ENCODE data around the gene NSMCE1. TPM values are rescaled to one million over a fixed set of nuclear protein-coding genes. Genes with fewer than 3 reads are reported as not detected.
A peak's percentile ranks its signal among the peaks of the same experiment; 100 is the strongest.

The NSMCE1 gene
- polyA plus RNA-seq, 1 donor from 2014 or later: 78.1 TPM

DNA sequence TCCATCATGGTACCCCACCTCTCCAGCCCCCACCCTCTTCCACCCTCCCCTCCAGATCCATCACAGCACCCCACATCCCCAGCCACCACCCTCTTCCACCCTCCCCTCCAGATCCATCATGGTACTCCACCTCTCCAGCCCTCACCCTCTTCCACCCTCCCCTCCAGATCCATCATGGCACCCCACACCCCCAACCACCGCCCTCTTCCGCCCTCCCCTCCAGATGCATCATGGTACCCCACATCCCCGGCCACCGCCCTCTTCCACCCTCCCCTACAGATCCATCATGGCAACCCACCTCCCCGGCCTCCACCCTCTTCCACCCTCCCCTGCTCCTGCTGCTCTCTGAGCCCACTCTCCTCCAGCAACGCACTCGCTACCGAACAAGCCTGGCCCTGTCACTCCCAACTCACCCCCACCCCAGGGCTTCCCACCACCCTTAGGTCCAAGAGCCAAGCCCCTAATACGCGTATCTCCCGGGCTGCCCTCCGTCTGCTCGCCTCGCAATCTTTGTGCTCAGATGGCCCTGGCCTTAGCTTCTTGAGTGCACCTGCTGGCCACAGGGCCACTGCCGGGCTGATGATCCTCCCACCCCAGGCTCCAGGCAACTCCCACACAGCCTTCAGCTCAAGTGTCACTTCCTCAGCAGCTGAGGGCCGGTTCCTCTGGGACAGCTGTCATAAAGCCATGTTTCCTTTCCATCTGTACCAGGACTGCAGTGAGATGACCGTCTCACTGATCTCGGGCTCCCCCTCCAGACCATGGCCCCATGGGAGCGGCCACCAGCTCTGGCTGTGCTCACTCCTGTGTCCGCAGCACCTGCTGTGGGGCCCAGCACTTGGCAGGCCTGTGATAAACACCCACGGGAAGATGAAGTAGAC is 39.7 kb downstream of the NSMCE1 start:
- H3K27ac Mint-ChIP-seq: no peak overlapping the region
- no peaks in the 10 kb centered on the region for H3K9me3 Mint-ChIP-seq

DNA sequence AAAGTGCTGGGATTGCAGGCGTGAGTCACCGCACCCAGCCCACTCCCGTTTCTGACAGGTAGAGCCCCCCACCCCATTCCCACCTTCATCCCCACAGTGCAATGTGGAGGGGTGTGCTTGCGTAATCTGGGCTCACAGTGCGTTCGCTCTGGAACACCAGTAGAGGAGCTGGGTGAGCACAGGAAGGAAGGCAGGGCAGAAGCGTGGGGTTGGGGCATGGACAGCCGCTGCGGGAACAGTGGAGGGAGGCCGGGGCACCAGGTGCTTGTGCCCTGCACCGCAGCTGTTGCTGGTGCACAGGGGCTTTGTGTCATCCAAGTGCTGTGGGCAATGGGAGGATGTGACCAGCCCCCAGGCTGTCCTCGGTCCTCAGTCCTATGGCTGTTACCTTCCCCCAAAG is 40.5 kb downstream of the NSMCE1 start:
- Mint-ChIP-seq H3K4me1 (peaks cover 16 to 25% (median 21%) of the 10 kb centered on the region in 3 donors), H3K27me3 (peaks cover 1% of the 10 kb centered on the region), H3K27ac (no peak overlapping the region), H3K36me3 (peaks cover 5% of the 10 kb centered on the region), H3K9me3 (no peaks in the 10 kb centered on the region), H3K4me3 (no peak overlapping the region)

More for the DNA sequence above, 39.7 kb downstream of the NSMCE1 start:
- Mint-ChIP-seq H3K36me3 (peaks cover 5% of the 10 kb centered on the region), H3K4me1 (peaks cover 16 to 28% (median 21%) of the 10 kb centered on the region in 3 donors), H3K27me3 (peaks cover 1% of the 10 kb centered on the region), H3K4me3 (no peak overlapping the region)

DNA sequence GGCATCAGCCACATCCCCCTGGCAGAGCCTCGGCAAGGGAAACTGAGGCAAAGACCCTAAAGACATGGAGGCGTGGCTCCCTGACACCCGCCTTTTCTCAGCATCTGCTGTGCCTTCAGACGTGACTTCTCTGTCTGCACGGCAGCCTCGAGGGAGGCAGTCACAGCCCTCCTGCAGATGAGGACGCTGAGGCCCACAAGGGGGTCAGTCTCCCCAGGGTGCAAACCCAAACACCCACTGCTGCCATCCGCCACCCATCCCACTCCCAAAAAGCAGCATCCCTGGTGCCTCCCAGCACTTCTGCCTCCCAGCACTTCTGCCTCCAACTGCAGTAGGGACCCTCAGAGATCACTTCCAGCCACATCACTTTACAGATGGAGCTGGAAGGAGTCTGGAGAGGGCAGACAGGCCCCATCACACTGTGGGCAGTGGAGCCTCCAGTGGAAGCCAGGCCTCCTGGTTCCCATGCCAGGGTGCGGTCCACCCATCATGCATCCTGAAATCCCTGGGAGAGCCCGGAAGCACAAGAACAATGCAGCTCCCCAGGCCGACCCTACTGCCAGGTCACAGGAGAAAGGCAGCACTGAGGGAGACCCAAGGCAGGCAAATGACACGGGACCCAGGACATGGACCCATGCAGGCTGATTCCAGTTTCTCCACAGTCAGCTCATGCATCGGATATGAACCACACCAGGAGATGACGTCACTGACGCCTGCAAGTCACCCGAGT is 41.4 kb downstream of the NSMCE1 start:
- no peaks in the 10 kb centered on the region for H3K9me3 Mint-ChIP-seq
- peak overlapping the region in 1 of 3 donors; percentile 31 for H3K27ac Mint-ChIP-seq
- H3K4me1 Mint-ChIP-seq: peaks cover 11 to 16% (median 13%) of the 10 kb centered on the region in 3 donors
- H3K27me3 Mint-ChIP-seq: no peaks in the 10 kb centered on the region
- H3K36me3 Mint-ChIP-seq: peaks cover 4% of the 10 kb centered on the region
- no peak overlapping the region for H3K4me3 Mint-ChIP-seq

DNA sequence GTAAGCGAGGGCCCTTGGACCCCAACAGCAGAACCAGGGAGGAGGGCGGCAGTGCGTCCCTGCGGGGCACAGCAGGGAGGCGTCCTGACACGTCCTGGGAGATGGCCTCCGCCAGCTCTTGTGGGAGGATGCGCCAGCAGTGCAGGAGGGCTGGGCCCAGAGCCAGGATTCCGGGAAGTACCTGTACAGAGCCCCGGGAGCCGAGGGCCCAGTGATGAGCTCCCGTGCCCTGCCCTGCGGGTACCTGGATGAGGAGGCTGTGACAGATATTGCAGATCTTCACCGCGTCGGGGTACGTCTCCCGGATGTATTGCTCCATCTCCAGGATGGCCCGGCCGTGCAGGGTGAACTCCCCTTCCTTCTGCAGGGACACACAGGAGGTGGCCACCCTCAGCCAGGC is 42.1 kb downstream of the NSMCE1 start:
- peak overlapping the region in 2 of 3 donors; percentile 45 to 57 for H3K27ac Mint-ChIP-seq
- peaks cover 5 to 11% (median 8%) of the 10 kb centered on the region in 3 donors for H3K4me1 Mint-ChIP-seq
- peaks cover 2% of the 10 kb centered on the region for H3K36me3 Mint-ChIP-seq
- H3K27me3 Mint-ChIP-seq: no peaks in the 10 kb centered on the region
- no peak overlapping the region for H3K4me3 Mint-ChIP-seq
- H3K9me3 Mint-ChIP-seq: no peaks in the 10 kb centered on the region

DNA sequence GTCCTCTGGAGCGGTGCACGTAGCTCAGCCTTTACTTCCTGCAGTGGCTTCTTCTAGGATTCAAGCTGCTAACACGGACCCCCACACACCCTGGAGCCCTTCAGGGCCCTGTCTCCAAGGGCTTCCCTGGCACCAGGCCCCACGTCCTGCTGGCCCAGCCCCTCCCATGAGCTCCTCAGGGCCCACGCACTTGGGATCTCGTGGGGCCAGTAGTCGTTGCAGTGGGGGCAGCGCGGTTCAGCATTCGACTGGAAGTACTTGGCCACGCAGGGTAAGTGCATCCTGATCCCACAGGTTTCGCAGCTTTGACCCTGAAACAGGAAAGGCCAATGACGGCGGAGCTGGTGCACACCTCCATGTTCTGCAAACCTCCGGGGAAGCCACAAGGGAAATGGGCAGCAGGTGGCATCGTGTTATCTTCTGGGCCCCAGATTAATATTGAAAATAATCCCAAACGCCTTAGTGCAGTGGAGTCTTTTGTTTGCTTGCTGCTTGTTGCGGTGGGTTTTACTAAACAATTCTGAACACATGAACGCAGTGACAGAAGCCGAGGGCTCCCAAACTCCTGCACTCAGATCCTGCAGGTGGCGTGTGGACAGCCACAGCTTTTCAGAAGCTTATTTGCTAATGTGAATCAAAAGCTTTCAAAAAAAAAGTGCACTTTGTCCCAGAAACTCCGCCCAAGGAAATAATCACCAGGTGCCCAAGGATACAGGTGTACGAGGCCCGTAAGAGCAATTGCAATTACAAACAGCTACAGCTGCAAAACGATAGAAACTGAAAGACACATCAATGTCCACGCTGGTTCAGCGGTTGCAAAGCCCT is 42.8 kb downstream of the NSMCE1 start:
- Mint-ChIP-seq H3K4me3 (peak overlapping the region in 1 of 4 donors; percentile 12), H3K36me3 (peaks cover 2% of the 10 kb centered on the region), H3K4me1 (peaks cover 4 to 8% (median 5%) of the 10 kb centered on the region in 3 donors), H3K9me3 (no peaks in the 10 kb centered on the region), H3K27ac (peak overlapping the region in 2 of 3 donors; percentile 45 to 57), H3K27me3 (no peaks in the 10 kb centered on the region)

DNA sequence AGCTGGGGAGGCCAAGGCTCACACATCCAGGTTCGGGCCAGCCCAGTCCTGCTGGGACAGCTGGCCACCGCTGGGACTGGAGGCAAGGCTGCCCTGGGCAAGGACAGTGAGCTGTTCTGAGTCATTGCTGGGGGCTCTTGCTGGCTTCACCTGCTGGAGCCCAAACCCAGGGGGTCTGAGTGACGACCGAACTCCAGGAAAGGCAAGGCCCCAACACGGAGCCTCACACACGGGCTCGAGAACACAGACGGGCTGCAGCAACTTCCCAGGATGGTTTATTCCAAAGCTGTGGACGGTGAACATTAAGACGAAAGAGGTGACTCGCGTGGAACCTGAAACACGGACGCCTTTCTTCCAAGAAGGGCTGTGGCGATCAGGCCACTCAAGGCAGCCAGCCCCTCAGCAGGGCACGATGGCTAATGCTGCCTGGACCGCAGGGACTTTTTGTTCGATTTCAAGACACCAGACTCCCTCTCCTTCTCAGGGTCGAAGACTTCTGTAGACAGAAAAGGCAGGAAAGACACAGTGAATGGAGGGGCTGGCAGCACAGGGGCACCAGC is 43.8 kb downstream of the NSMCE1 start:
- H3K4me3 Mint-ChIP-seq: no peak overlapping the region
- peaks cover 4 to 5% (median 5%) of the 10 kb centered on the region in 3 donors for H3K4me1 Mint-ChIP-seq
- H3K27ac Mint-ChIP-seq: no peak overlapping the region
- peaks cover 4% of the 10 kb centered on the region for H3K36me3 Mint-ChIP-seq
- H3K9me3 Mint-ChIP-seq: no peaks in the 10 kb centered on the region
- H3K27me3 Mint-ChIP-seq: no peaks in the 10 kb centered on the region

DNA sequence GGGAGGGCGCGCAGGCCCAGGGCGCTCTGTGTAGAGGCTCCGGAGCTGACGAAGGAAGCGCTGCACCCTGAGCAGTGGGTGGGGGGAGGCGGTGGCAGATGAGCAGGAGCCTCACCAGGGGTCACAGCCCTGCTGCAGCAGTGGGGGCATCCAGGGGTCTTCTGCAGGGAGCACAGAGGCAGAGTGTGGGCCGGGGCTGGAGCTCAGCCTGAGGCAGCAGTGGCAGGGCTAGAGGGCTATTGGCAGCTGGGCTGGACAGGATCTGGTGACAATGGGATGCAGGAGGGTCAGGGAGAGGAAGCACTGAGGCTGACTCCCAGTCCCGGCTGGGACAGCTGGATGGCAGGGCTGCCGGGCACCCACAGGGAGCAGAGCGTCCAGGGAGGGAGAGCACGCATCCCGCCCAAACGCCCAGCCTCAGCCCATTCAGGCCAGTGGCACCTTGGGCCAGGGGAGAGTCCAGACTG is 44.3 kb downstream of the NSMCE1 start:
- H3K4me1 Mint-ChIP-seq: peaks cover 4 to 5% (median 5%) of the 10 kb centered on the region in 3 donors

DNA sequence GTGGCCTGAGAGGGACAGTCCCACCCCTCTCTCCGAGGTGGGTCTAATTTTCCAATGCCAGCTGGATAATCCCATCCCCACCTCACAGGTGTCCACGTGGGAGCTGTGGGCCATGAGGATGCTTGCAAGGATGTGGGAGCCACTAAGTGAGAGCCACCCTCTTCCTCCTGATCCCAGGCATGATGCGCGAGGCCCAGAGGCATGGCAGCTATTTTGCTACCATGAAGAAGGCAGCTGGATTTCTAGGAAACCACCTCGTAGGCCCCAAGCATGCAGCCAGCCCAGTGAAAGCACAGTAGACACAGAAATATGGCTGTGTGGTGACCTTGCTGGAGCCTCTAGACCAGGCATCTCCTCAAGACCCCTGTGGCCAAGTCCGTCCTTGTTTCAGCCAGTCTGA is 44.9 kb downstream of the NSMCE1 start:
- Mint-ChIP-seq H3K4me3 (no peak overlapping the region), H3K27me3 (no peaks in the 10 kb centered on the region), H3K36me3 (peaks cover 5% of the 10 kb centered on the region), H3K9me3 (no peaks in the 10 kb centered on the region), H3K4me1 (peaks cover 4 to 5% (median 5%) of the 10 kb centered on the region in 3 donors), H3K27ac (no peak overlapping the region)

More for the DNA sequence above, 44.3 kb downstream of the NSMCE1 start:
- Mint-ChIP-seq H3K27me3 (no peaks in the 10 kb centered on the region), H3K9me3 (no peaks in the 10 kb centered on the region), H3K4me3 (no peak overlapping the region), H3K36me3 (peaks cover 4% of the 10 kb centered on the region), H3K27ac (peak overlapping the region in 1 of 3 donors; percentile 68)

DNA sequence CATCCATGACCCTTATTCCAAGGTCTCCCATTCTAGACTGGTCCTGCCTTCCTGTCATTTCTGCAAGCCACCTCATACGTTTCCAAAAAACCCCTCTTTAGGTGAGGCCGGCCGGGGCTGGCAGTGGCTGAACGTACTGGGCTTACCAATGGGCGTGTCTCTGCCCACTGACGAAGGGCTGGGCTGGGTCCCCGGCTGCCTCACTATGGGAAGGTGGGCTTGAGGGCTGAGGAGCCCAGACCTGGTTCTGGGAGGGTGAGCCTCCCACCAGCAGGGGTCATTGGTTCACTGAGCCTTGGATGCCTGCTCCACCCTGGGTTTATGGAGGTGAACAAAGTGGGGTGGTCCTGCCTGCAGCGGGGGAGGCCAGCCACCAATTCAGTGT is 45.4 kb downstream of the NSMCE1 start:
- Mint-ChIP-seq H3K27ac (no peak overlapping the region), H3K9me3 (no peaks in the 10 kb centered on the region), H3K4me3 (no peak overlapping the region), H3K36me3 (peaks cover 5% of the 10 kb centered on the region), H3K27me3 (no peaks in the 10 kb centered on the region), H3K4me1 (peaks cover 4 to 5% (median 5%) of the 10 kb centered on the region in 3 donors)

DNA sequence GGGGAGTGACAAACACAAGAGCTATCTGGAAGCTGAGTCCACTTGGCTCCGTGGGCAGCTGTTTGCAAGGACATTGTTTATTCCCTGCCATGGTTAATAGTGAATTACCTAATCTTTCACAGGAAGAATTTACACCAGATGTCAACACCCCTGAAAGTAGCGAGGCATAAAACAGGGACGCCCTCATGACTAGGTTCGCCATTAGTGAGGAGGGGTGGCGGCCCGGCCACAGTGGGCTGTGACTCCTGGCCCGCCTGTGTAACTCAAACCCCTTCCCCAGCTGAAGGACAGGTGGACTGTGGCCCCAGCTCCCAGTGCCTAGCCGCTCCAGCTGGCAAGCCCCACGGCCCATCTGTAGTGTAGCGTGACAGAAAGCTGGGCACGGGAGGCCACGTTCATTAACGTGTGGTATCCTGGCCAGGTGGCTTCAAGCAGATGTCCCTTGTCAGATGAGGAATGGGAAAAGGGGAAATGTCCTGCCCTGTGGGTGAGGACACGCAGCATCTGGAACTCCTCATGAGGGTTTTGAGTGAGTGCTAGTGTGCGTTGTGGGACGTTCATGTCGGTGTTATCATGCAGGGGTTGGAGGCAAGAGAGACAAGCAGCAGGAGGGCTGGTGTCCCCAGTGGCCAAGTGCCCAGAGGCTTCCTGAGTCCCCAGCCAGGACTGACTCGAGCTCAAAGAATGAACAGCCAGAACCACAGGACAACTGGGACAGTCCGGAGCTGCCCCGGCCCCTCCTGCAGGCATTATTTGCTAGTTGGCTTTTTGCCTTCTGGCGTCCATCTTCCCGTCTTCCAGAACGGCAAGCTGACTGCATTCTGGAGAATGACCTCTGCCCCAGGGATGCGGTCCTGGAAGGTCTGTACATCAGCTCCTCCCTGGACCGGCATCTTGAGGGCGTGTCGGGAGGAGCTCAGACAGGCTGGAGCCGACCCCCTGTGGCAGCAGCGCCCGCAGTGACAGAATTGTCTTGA is 46.0 kb downstream of the NSMCE1 start:
- no peaks in the 10 kb centered on the region for H3K27me3 Mint-ChIP-seq
- peaks cover 5% of the 10 kb centered on the region for H3K36me3 Mint-ChIP-seq
- peaks cover 4 to 5% (median 5%) of the 10 kb centered on the region in 3 donors for H3K4me1 Mint-ChIP-seq
- H3K4me3 Mint-ChIP-seq: no peak overlapping the region
- no peaks in the 10 kb centered on the region for H3K9me3 Mint-ChIP-seq
- H3K27ac Mint-ChIP-seq: no peak overlapping the region

DNA sequence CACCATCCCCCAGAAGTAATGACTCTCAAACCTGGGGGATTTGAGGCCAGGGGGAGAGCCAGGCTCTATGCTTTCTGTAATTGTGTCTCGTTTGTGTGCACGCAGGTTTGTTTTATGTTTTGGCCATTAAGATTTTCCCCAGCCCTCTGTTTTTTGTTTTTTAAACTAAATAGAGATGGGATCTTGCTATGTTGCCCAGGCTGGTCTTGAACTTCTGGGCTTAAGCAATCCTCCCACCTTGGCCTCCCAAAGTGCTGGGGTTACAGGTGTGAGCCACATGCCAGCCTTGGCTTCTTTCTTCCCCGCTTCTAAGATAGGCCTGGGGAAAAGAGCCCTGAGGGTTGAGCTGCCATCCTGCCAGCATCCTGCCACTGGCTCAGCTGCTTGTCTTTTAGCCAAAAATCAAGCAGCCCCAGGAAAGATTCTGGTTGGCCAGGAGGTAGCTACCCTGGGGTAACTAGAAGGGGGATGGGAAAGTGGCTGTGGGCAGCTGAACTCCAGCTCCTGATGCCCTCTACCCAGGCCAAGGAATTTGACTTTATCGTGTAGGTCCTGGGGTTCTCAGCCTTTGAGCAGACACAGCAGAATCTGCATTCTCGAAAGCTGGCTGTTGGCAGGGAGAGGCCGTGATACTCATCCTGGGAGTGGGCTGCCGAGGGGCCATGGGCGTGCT is 46.9 kb downstream of the NSMCE1 start:
- H3K27me3 Mint-ChIP-seq: no peaks in the 10 kb centered on the region
- H3K36me3 Mint-ChIP-seq: peaks cover 5% of the 10 kb centered on the region
- no peak overlapping the region for H3K4me3 Mint-ChIP-seq
- H3K9me3 Mint-ChIP-seq: no peaks in the 10 kb centered on the region
- no peak overlapping the region for H3K27ac Mint-ChIP-seq
- H3K4me1 Mint-ChIP-seq: peaks cover 4 to 5% (median 5%) of the 10 kb centered on the region in 3 donors

DNA sequence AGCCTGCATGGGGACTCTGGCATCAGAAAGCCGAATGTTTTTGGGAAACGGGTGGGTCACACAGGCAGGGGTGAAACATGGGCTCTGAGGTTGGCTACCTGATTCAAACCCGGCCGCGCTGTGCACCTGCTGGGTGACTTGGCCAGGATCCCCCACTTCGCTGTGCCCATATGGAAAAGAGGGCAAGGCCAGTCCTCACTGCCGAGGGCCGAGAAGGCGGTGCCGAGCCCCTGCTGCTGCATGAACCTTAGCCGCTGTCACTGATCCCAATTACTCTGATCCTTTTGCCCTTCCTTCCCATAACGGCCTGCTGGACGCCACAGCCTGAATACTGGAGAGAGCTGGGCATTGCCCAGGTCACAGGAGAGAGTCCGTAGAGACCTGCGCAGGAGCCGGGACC is 47.6 kb downstream of the NSMCE1 start:
- peaks cover 5% of the 10 kb centered on the region for H3K36me3 Mint-ChIP-seq
- H3K27ac Mint-ChIP-seq: no peak overlapping the region
- no peaks in the 10 kb centered on the region for H3K9me3 Mint-ChIP-seq
- H3K4me3 Mint-ChIP-seq: no peak overlapping the region
- H3K4me1 Mint-ChIP-seq: peaks cover 1 to 2% (median 2%) of the 10 kb centered on the region in 3 donors
- H3K27me3 Mint-ChIP-seq: no peaks in the 10 kb centered on the region

DNA sequence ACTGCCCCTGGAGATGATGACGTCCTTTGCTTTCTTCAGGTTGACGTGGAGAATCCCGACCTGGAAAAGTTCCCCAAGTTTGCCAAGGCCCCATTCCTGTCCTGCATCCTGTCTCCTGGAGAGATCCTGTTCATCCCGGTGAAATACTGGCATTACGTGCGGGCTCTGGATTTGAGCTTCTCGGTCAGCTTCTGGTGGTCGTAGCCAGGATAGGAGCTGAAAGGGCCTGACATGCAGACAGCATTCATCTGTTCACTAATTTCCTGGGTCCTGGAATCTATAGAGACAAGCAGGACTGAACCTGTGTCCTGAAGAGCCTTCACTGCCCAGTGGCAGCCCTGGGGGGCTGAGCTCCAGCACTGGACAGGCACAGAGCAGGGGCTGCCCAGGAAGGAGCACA is 48.0 kb downstream of the NSMCE1 start:
- no peak overlapping the region for H3K27ac Mint-ChIP-seq
- H3K4me1 Mint-ChIP-seq: peaks cover 0 to 1% (median 0%) of the 10 kb centered on the region in 3 donors
- H3K4me3 Mint-ChIP-seq: no peak overlapping the region
- H3K36me3 Mint-ChIP-seq: peaks cover 6% of the 10 kb centered on the region
- H3K9me3 Mint-ChIP-seq: no peaks in the 10 kb centered on the region
- no peaks in the 10 kb centered on the region for H3K27me3 Mint-ChIP-seq

Data from IgD-negative memory B cell (primary cell).